HL-60 (cell line): ENCODE data around the gene TLR3.
A peak's percentile ranks its signal among the peaks of the same experiment; 100 is the strongest.

ENCODE experiments used
- DNase-seq, 2 experiments: peaks; one replicate each; pipeline ENCODE4 v3.0.0-alpha.2; 2010 to 2020; ENCODE audit warnings: low read depth in 1 of 2, low spot score in 1 of 2
- H3K27ac ChIP-seq: fragments of 250-450 bp; sonication (Bioruptor Pico); replicated peaks from 2 replicates; pipeline ENCODE4 v1.5.1; 2020; ENCODE audit warnings: mild to moderate bottlenecking, moderate library complexity
- H3K27me3 ChIP-seq: fragments of 250-450 bp; sonication (Bioruptor Pico); 2 replicates; pipeline ENCODE4 v1.5.1; 2021; ENCODE audit warnings: mild to moderate bottlenecking, moderate library complexity; ENCODE audit not compliant: insufficient read depth, poor library complexity, severe bottlenecking
- H3K4me3 ChIP-seq: replicated peaks from 2 replicates; pipeline ENCODE4 v1.5.1; 2011; ENCODE audit warnings: mild to moderate bottlenecking, control low read depth, low read length; ENCODE audit not compliant: insufficient read depth
- CTCF ChIP-seq: IDR thresholded peaks from one replicate; pipeline ENCODE4 v1.5.1; 2011; ENCODE audit warnings: low read length, control low read depth, inconsistent platforms; ENCODE audit not compliant: insufficient read depth
- GABPA ChIP-seq: IDR thresholded peaks from 2 replicates; pipeline ENCODE4 v1.6.1; 2012; ENCODE audit warnings: low read depth
- POLR2AphosphoS5 ChIP-seq: IDR thresholded peaks from 2 replicates; pipeline ENCODE4 v1.6.1; 2012; ENCODE audit warnings: low read depth
- SPI1 ChIP-seq: IDR thresholded peaks from 2 replicates; pipeline ENCODE4 v1.6.1; 2012; ENCODE audit warnings: low read depth, mild to moderate bottlenecking, borderline replicate concordance
- TF ChIP-seq, protein P1 (sequence below): IDR thresholded peaks from 2 replicates; pipeline ENCODE4 v1.6.1; 2012; ENCODE audit warnings: low read depth; ENCODE audit not compliant: insufficient replicate concordance

The TLR3 gene

GRCh38 chr4:186020793-186021407 lies 48.1 kb upstream of the TLR3 start:
- no peak for DNase-seq
- no peak for TF ChIP-seq SPI1
- no peak for TF ChIP-seq CTCF
- TF ChIP-seq GABPA = no peak
- TF ChIP-seq, protein P1, sequence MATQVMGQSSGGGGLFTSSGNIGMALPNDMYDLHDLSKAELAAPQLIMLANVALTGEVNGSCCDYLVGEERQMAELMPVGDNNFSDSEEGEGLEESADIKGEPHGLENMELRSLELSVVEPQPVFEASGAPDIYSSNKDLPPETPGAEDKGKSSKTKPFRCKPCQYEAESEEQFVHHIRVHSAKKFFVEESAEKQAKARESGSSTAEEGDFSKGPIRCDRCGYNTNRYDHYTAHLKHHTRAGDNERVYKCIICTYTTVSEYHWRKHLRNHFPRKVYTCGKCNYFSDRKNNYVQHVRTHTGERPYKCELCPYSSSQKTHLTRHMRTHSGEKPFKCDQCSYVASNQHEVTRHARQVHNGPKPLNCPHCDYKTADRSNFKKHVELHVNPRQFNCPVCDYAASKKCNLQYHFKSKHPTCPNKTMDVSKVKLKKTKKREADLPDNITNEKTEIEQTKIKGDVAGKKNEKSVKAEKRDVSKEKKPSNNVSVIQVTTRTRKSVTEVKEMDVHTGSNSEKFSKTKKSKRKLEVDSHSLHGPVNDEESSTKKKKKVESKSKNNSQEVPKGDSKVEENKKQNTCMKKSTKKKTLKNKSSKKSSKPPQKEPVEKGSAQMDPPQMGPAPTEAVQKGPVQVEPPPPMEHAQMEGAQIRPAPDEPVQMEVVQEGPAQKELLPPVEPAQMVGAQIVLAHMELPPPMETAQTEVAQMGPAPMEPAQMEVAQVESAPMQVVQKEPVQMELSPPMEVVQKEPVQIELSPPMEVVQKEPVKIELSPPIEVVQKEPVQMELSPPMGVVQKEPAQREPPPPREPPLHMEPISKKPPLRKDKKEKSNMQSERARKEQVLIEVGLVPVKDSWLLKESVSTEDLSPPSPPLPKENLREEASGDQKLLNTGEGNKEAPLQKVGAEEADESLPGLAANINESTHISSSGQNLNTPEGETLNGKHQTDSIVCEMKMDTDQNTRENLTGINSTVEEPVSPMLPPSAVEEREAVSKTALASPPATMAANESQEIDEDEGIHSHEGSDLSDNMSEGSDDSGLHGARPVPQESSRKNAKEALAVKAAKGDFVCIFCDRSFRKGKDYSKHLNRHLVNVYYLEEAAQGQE = no peak
- no peak for TF ChIP-seq POLR2AphosphoS5
- no peaks in the 10 kb centered on the region for H3K27me3 ChIP-seq
- H3K27ac ChIP-seq = no peak overlapping the region
- no peak overlapping the region for H3K4me3 ChIP-seq

- DNase-seq = no peak
- TF ChIP-seq, protein P1 = no peak
- TF ChIP-seq CTCF = peak; percentile 10
- Histone ChIP-seq H3K4me3 (no peak overlapping the region), H3K27me3 (no peaks in the 10 kb centered on the region), H3K27ac (no peak overlapping the region)
Measured at GRCh38 chr4:186021461-186022167, 47.3 kb upstream of the TLR3 start.

DNA sequence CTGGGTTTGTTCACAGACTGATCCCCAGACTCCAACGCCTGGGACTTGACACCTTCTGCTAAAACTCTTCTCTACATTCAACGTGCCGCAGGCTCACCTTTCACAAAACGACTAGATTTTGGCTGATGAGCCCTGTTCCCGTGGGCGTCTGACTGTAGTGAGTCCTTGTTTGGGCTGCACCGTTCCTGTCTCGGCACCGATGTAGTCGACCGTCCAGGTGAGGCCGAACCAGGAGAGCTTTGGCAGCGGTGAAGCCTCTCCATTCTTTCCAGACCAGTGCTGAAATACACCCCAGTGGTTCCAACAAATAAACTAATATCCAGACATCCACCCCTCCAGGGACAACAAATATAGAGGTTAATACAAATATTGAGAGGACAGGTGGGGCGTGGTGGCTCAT lies 45.0 kb upstream of the TLR3 start:
- H3K27ac ChIP-seq = no peak overlapping the region
- DNase-seq = no peak
- TF ChIP-seq SPI1 (no peak), POLR2AphosphoS5 (no peak), GABPA (no peak), CTCF (no peak)
- TF ChIP-seq, protein P1 = no peak

More for the DNA sequence above, 45.0 kb upstream of the TLR3 start:
- Histone ChIP-seq H3K27me3 (no peaks in the 10 kb centered on the region), H3K4me3 (no peak overlapping the region)
